Keratinocyte (primary cell): ENCODE data around the gene DNASE1L3. TPM values are rescaled to one million over a fixed set of nuclear protein-coding genes. Genes with fewer than 3 reads are reported as not detected.
"Not testable (repeated sequence)": the region's sequence is repeated elsewhere in the genome, so short reads cannot be mapped to it uniquely, and the experiment has no call there.

Source experiments
- DNase-seq: peaks from one replicate; pipeline ENCODE4 v3.0.0-alpha.2; 2011; ENCODE audit warnings: low read depth, missing footprints, low spot score
- FAIRE-seq: peaks from 2 replicates; lab custom pipeline; 2011; peaks lifted over from hg19 to GRCh38; lab: Jason Lieb, UNC
- H2AFZ ChIP-seq: 2 replicates; pipeline ENCODE4 v1.6.0; 2012; ENCODE audit warnings: low read length, control low read depth, inconsistent platforms; ENCODE audit not compliant: control insufficient read depth
- H3K27ac ChIP-seq: 2 replicates; pipeline ENCODE4 v1.5.1; 2011; ENCODE audit warnings: low read length; ENCODE audit not compliant: control insufficient read depth, insufficient read depth
- H3K27me3 ChIP-seq: 3 replicates; pipeline ENCODE4 v1.6.0; 2011; ENCODE audit warnings: low read length; ENCODE audit not compliant: control insufficient read depth, insufficient read depth; ENCODE audit errors: extremely low read depth
- H3K36me3 ChIP-seq, 2 experiments: 2 replicates in 1 of 2; 3 replicates in 1 of 2; pipeline ENCODE4 v1.5.1; 2011; ENCODE audit warnings: low read length in 2 of 2, mild to moderate bottlenecking in 1 of 2; ENCODE audit not compliant: control insufficient read depth in 2 of 2, insufficient read depth in 2 of 2; ENCODE audit errors: extremely low read depth in 1 of 2
- H3K4me1 ChIP-seq: 3 replicates; pipeline ENCODE4 v1.5.1; 2011; ENCODE audit warnings: low read length; ENCODE audit not compliant: control insufficient read depth, insufficient read depth; ENCODE audit errors: extremely low read depth
- H3K4me2 ChIP-seq: 3 replicates; pipeline ENCODE4 v1.6.0; 2011; ENCODE audit warnings: low read depth, low read length; ENCODE audit not compliant: control insufficient read depth, insufficient read depth; ENCODE audit errors: extremely low read depth
- H3K4me3 ChIP-seq, 3 experiments: fragments of 200-600 bp in 1 of 3; sonication (generic) in 1 of 3; 2 replicates in 2 of 3; 3 replicates in 1 of 3; pipeline ENCODE4 v1.5.1; 2011 to 2016; ENCODE audit warnings: low read length in 3 of 3, mild to moderate bottlenecking in 3 of 3, control low read depth in 2 of 3, inconsistent platforms in 1 of 3, low read depth in 1 of 3, mixed read lengths in 1 of 3, mixed run types in 1 of 3, moderate library complexity in 1 of 3; ENCODE audit not compliant: control insufficient read depth in 2 of 3, insufficient read depth in 2 of 3; ENCODE audit errors: extremely low read depth in 1 of 3
- H3K79me2 ChIP-seq: 2 replicates; pipeline ENCODE4 v1.6.0; 2012; ENCODE audit warnings: low read length; ENCODE audit not compliant: control insufficient read depth, insufficient read depth
- H3K9ac ChIP-seq: 3 replicates; pipeline ENCODE4 v1.6.0; 2011; ENCODE audit warnings: low read length; ENCODE audit not compliant: control insufficient read depth, insufficient read depth; ENCODE audit errors: extremely low read depth
- H3K9me1 ChIP-seq: 3 replicates; pipeline ENCODE4 v1.6.0; 2011; ENCODE audit warnings: low read length; ENCODE audit not compliant: control insufficient read depth, insufficient read depth; ENCODE audit errors: extremely low read depth
- H3K9me3 ChIP-seq: 2 replicates; pipeline ENCODE4 v1.5.1; 2012; ENCODE audit warnings: low read depth, low read length; ENCODE audit not compliant: control insufficient read depth
- H4K20me1 ChIP-seq: 3 replicates; pipeline ENCODE4 v1.6.0; 2011; ENCODE audit warnings: low read length; ENCODE audit not compliant: control insufficient read depth, insufficient read depth; ENCODE audit errors: extremely low read depth
- EZH2 ChIP-seq: IDR thresholded peaks from one replicate; pipeline ENCODE4 v1.6.1; 2012; ENCODE audit warnings: inconsistent platforms, mild to moderate bottlenecking, low read length, moderate library complexity
- dilution Hi-C: fragments of 300-500 bp; cut with MboI; formaldehyde crosslinking; loops from one replicate; pipeline ENCODE4 v1.7.0; 2020; ENCODE audit warnings: low sequenced_read_pairs; ENCODE audit not compliant: extremely low pct_ligation_motif_present
- polyA plus RNA-seq, 5 experiments: library from polyadenylated mRNA; depleted of rRNA in 3 of 5; stranded (reverse) in 3 of 5; stranded (forward) in 1 of 5; unstranded in 1 of 5; fragments of >200 nt; gene quantifications; 1 replicate in 1 of 5; 2 replicates in 3 of 5; 3 replicates in 1 of 5; pipeline versions ENCODE4 v1.2.1 to v1.2.3, GENCODE V29; 2011 to 2012; ENCODE audit warnings: missing spikeins in 2 of 5, low read depth in 1 of 5, low replicate concordance in 1 of 5
- TF ChIP-seq, protein P1 (sequence below), 3 experiments: IDR thresholded peaks in 1 of 3; conservative IDR thresholded peaks in 1 of 3; optimal IDR thresholded peaks in 1 of 3; 2 replicates in 2 of 3; 3 replicates in 1 of 3; pipeline versions ENCODE3 to v1.5.1; 2011; ENCODE audit warnings: low read length in 3 of 3, mild to moderate bottlenecking in 3 of 3, moderate library complexity in 2 of 3, control low read depth in 1 of 3, inconsistent platforms in 1 of 3; ENCODE audit not compliant: insufficient read depth in 2 of 3; ENCODE audit errors: extremely low read depth in 1 of 3

Gene DNASE1L3
- polyA plus RNA-seq, 1 donor (not counting 4 experiments of a cell fraction or from before 2014, with no cell fraction given): 1.9 TPM

DNA sequence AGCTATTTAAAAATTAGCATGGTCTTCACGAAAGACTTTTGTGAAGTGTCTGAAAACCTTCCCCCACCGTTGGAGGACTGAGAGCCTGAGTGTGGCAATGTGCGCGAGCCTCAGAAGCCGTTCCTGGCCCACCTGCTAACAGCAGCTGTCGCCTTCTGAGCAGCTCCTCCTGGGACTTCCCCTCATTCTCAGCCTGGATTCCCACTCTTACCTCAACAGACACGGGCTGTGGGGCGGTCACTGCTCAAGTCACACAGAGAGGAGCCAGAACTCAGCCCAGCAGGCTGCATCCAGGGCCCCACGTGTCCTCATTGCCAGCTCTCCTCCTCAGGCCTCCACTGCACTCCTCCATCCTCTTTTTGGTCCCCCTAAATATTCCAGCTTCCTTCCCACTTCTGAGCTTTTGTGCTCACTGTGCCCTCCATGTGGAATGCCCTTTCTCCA, 7.8 kb downstream of the DNASE1L3 start:
- no peak overlapping the region for H3K4me2 ChIP-seq
- TF ChIP-seq, protein P1, sequence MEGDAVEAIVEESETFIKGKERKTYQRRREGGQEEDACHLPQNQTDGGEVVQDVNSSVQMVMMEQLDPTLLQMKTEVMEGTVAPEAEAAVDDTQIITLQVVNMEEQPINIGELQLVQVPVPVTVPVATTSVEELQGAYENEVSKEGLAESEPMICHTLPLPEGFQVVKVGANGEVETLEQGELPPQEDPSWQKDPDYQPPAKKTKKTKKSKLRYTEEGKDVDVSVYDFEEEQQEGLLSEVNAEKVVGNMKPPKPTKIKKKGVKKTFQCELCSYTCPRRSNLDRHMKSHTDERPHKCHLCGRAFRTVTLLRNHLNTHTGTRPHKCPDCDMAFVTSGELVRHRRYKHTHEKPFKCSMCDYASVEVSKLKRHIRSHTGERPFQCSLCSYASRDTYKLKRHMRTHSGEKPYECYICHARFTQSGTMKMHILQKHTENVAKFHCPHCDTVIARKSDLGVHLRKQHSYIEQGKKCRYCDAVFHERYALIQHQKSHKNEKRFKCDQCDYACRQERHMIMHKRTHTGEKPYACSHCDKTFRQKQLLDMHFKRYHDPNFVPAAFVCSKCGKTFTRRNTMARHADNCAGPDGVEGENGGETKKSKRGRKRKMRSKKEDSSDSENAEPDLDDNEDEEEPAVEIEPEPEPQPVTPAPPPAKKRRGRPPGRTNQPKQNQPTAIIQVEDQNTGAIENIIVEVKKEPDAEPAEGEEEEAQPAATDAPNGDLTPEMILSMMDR (optimal IDR thresholded peaks at IDR 0.05 in 1 of 3, IDR thresholded peaks at IDR 0.05 in 1 of 3, conservative IDR thresholded peaks at IDR 0.05 in 1 of 3; ENCODE audit: extremely low read depth in 1 of 3, insufficient read depth in 2 of 3, low read length in 3 of 3): no peak
- TF ChIP-seq EZH2: no peak

DNA sequence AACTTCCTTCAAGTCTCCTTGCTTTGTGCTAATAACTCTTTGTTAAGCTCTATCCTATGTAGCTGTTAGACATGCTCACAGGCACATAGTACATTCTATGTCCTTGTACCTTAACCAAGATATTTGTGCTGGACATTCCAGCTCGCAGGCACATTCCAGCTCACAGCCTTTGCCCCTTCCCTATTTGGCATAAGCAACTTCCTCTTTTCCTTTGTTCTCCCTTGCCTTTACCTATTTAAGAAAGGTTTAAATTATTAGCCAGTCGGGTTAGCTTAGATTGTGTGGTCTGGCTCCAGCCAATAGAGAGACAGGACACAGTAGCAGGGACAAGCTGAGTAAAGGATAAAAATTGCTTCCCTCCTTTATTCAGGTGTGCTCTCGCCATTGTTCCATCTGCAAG, 9.3 kb downstream of the DNASE1L3 start:
- H3K9me1 ChIP-seq, H3K9me3 ChIP-seq, H3K4me2 ChIP-seq, DNase-seq, H2AFZ ChIP-seq, H3K27ac ChIP-seq, dilution Hi-C loops, H4K20me1 ChIP-seq, H3K9ac ChIP-seq, H3K27me3 ChIP-seq, H3K36me3 ChIP-seq, FAIRE-seq, H3K4me3 ChIP-seq, H3K79me2 ChIP-seq: not testable (repeated sequence)
- peaks cover 11% of the 10 kb centered on the region for H3K4me1 ChIP-seq

More for the DNA sequence above, 7.8 kb downstream of the DNASE1L3 start:
- no peaks in the 10 kb centered on the region for H3K36me3 ChIP-seq
- no peak overlapping the region for H2AFZ ChIP-seq
- no peaks in the 10 kb centered on the region for H4K20me1 ChIP-seq
- dilution Hi-C loops: no loop called here
- DNase-seq: no peak
- H3K9me1 ChIP-seq: no peaks in the 10 kb centered on the region
- H3K79me2 ChIP-seq: no peaks in the 10 kb centered on the region
- H3K4me3 ChIP-seq: no peak overlapping the region
- H3K27ac ChIP-seq: no peak overlapping the region
- H3K9me3 ChIP-seq: no peaks in the 10 kb centered on the region
- FAIRE-seq: no peak
- H3K27me3 ChIP-seq: no peaks in the 10 kb centered on the region
- H3K4me1 ChIP-seq: peaks cover 24% of the 10 kb centered on the region
- no peak overlapping the region for H3K9ac ChIP-seq

DNA sequence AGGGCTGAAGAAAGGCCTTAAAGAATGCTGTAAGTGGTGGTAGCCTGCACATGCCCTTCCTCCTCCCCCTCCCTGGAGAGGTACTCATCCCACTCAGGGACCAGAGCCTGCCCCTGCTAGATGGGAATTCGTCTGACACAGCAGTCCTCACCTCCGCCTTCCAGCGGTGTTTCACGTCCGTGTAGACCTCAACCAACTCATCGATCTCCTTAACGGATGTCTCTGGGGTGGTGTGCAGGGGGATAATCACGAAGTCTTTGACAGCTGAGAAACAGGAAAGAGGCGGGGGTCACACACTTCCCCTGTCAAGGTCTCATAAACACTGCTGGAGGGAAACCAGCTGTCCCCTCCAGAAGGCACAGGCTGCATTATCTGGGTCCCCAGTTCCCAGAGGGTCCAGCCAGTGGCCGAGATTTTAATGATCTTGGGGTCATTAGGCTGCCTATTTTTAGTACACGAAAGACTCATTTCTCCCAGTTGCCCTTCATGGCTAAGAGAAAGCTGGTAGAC, 9.9 kb downstream of the DNASE1L3 start:
- H3K9me1 ChIP-seq: no peaks in the 10 kb centered on the region
- no peak for DNase-seq
- no peak overlapping the region for H3K9ac ChIP-seq
- no peaks in the 10 kb centered on the region for H3K27me3 ChIP-seq
- H4K20me1 ChIP-seq: no peaks in the 10 kb centered on the region
- no peaks in the 10 kb centered on the region for H3K9me3 ChIP-seq
- peaks cover 5% of the 10 kb centered on the region for H3K4me1 ChIP-seq
- FAIRE-seq: no peak
- H3K36me3 ChIP-seq: no peaks in the 10 kb centered on the region
- no peak overlapping the region for H2AFZ ChIP-seq
- H3K27ac ChIP-seq: no peak overlapping the region
- H3K4me3 ChIP-seq: no peak overlapping the region
- H3K4me2 ChIP-seq: no peak overlapping the region
- dilution Hi-C loops: no loop called here
- H3K79me2 ChIP-seq: no peaks in the 10 kb centered on the region
- TF ChIP-seq EZH2: no peak
